ENCODE data around the gene VEGFB.

DNA sequence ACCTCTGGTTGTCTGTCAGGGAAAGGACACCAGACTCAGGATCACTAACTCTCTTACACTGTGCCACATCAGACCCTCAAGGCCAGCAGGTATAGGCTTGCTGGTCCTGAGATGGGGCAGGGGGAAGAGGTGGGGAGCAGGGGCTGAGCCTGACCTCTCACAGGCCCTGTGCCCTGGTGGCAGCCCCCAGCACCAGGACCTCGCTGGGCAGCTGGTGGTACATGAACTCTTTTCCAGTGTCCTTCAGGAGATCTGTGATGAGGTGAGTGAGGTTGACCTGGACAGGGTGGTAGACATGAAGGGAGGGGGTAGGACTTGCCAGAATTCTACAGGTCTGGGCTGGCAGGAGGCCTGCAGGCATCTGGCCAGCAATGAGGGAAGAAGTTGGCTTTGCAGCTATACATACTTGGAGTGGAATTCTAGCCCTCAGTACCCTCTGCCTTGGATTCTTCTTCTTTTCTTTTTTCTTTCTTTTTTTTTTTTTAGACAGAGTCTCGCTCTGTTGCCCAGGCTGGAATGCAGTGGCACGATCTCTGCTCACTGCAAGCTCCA lies 6.9 kb upstream of the VEGFB start:
- TF ChIP-seq ZNF274 (IDR thresholded peaks at IDR 0.05; ENCODE audit: low read depth, low read length): no peak
- no peak for TF ChIP-seq YY1 (IDR thresholded peaks at IDR 0.05; ENCODE audit: insufficient read depth, insufficient read length)

All from NT2/D1 (cell line).